Measurements from ENCODE around the gene FEZ2.

- TF ChIP-seq, protein P1, sequence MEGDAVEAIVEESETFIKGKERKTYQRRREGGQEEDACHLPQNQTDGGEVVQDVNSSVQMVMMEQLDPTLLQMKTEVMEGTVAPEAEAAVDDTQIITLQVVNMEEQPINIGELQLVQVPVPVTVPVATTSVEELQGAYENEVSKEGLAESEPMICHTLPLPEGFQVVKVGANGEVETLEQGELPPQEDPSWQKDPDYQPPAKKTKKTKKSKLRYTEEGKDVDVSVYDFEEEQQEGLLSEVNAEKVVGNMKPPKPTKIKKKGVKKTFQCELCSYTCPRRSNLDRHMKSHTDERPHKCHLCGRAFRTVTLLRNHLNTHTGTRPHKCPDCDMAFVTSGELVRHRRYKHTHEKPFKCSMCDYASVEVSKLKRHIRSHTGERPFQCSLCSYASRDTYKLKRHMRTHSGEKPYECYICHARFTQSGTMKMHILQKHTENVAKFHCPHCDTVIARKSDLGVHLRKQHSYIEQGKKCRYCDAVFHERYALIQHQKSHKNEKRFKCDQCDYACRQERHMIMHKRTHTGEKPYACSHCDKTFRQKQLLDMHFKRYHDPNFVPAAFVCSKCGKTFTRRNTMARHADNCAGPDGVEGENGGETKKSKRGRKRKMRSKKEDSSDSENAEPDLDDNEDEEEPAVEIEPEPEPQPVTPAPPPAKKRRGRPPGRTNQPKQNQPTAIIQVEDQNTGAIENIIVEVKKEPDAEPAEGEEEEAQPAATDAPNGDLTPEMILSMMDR (IDR thresholded peaks at IDR 0.05), result no peak
- TF ChIP-seq POLR2A (IDR thresholded peaks at IDR 0.05; ENCODE audit: low read length) (no peak), BHLHE40 (IDR thresholded peaks at IDR 0.05; ENCODE audit: low read depth, low read length) (no peak), MAFK (IDR thresholded peaks at IDR 0.05; ENCODE audit: partially characterized antibody) (no peak), NFE2L2 (conservative IDR thresholded peaks at IDR 0.05; ENCODE audit: low read length) (no peak), HOXB5 (CRISPR knock-in tag; IDR thresholded peaks at IDR 0.05) (no peak), CHD4 (IDR thresholded peaks at IDR 0.05; ENCODE audit: borderline replicate concordance) (no peak), EHMT2 (IDR thresholded peaks at IDR 0.05; ENCODE audit: low read depth) (no peak), PBX3 (IDR thresholded peaks at IDR 0.05) (no peak), REST (IDR thresholded peaks at IDR 0.05) (no peak), EP300 (IDR thresholded peaks at IDR 0.05) (no peak), SREBF2 (IDR thresholded peaks at IDR 0.05) (no peak), RCOR1 (IDR thresholded peaks at IDR 0.05; ENCODE audit: low read depth, low read length) (no peak)
Observed at GRCh38 chr2:36523153-36523552, 74.8 kb downstream of the FEZ2 start.

All from A549 (cell line).